Stimulated activated CD8-positive, alpha-beta memory T cell treated with anti-CD3 and anti-CD28 coated beads, Interleukin-7, amount 100 ng/mL, for 48 hours (primary cell): ENCODE data around the gene LHX4.

Experiments used
- DNase-seq, 2 donors: peaks; one replicate each; pipeline ENCODE4 v3.0.0-alpha.2; 2020; ENCODE audit warnings: low read depth in 1 of 2; ENCODE audit errors: extremely low read depth in 1 of 2

LHX4 gene

DNA sequence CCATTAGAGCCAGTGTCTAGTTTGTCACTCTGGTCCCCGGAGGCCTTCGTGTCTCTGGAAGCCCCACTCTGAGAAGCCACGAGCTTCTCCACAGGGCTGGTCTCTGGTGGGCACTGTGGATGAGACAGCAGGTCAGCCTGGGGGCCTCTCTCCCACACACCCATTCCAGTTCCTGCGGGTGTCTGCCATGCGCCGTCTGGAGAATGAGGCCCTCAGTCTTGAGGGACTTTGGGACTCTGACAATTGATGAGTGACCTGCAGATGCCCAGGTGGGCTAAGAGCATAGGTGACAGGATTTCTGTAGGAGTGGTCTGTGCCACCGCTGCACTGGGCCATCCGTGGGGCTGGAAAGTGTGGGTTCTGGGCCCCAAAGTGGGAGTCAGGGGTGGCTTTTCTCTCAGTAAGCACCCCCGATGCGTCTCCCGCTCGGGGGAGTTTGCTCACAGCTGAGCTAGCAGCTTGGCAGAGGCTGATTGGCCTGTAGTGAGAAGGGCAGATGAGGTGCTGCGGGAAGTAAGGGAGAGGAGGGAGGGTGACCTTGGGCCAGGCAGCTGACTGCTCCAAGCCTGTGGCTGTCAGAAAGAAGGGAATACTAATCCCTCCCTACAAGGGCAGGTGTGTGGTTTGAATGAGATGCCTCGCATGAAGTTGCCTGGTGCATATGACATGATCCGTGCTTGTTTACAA lies 26.4 kb downstream of the LHX4 start:
- no peak for DNase-seq

DNA sequence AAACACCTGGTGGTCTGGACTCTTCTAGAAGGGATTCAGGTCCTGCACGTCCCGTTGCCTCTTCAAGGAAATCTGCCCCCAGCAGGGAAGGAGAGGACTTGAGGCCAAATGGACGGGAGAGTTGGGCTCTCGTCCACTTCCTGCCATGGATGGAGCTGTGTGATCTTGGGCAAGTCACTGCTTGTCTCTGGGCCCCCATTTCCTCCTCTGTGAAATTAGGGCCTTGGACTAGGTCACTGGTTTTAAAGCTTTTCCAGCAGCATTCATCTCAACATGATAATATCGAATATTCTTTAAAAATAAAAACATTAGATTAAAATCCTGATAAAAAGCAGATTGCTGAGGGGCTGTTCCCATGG lies 26.9 kb downstream of the LHX4 start:
- no peak for DNase-seq

DNA sequence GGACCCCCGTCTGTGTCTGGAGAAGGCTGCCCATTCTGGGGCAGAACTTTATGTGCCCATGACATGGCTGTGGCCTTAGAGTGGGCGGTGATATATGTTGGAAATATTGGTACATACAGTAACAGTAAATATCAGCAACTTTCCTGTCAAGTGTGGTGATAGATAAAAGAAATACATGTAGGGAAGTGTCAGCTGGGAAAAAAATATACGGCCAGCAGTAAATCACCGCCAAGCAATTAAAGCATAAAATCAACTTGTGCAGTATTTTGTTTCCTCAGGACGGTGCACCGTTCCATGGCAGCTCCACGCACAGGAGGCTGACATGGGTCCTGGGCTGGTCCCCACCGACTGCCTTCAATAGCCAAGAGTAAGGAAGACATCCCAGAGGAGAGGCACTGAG lies 27.4 kb downstream of the LHX4 start:
- no peak for DNase-seq

DNA sequence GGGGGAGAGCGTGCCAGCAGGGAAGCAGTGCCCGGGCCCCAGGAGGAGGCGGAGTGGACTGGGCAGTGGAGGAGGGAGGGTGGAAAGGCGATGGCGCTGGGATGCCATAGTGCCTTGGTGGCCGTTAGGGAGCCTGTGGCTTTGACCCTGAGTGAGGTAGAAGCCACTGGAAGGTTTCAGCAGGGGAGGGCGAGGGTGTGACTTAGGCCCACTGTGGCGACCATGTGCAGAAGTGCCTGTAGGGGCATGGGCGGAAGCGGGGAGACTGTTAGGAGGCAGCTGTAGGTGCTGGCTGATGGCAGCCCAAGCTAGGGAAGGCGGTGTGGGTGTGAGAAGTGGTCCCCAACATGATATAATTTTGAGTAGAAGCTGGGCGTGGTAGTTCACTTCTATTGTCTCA lies 28.2 kb downstream of the LHX4 start:
- no peak for DNase-seq

DNA sequence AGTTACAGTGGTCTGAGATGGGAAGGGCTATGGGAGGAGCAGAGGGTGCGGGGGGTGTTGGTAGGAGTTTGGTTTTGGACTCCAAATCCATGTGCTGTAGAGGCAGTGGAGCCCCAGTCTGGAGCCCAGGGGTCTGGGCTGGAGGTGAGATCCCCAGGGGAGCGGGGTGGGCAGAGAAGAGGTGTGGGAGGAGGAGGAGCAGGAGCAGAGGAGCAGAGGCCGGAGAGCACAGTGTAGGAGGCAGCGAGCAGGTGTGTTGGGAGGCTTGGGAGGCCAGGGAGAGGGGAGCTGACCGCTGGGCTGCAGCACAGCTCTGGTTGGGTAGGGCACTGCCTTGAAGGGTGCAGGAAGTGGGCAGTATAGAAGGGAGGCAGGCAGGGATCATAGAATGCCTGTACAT lies 28.9 kb downstream of the LHX4 start:
- DNase-seq, result no peak

DNA sequence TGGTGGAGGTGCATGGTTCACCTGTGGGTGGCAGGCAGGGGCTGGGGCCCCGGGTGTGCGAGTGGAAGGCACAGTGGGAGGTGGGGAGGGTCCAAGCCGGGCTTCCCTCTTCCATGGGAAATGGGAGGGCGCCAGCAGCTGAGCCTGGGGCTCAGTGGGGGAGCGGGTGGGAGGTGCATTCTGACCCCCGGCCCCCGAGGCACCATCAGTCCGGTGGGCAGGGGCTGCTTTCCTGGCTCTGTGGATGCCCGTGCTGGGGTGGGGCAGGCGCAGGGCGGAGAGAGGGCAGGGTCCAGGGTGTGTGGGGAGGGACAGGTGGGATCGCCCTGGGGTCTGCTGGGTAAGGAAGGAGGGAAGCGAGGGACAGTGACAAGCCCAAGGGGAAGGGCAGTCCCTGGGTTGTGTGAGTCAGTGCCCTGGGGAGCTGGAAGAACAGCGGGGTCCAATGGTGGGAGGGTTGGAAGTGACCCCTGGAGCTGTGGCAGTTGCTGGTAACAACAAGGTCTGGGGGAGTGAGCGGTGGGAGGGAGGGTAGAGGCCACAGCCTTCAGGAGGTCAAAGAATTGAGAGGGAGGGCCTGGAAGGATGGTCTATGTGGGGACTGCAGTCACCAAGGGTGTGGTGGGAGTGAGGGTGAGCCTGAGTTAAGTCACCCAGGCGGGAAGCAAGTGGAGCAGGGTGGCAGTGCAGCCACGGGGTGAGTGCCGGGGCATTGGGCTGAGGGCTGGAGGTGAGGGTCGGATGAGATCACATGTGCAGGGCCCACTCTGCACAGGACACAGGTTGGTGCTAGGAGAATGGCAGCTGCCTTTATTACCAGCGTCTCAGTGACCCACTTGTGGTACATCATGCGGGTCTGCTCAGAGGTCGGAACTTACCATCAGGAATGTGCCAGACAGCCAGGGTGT lies 29.6 kb downstream of the LHX4 start:
- no peak for DNase-seq

DNA sequence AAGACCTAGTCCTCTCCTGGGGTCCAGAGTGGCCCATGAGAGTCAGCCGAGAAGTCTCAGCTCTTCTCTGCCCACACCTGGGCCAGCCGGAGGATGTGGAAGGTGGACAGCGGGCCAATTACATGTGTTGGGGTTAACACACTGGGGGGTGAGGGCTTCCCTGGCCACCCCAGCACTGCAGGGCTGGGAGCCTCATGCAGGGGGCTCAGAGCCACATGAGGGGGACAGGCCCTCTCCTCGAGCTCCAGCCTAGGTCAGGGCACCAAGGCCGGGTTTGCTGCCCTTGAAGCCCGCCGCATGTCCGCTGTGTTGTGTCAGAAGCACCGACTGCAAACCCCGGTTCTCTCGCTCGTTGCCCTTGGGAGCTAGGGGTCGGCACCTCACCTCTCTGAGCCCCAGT lies 30.5 kb downstream of the LHX4 start:
- DNase-seq, result no peak

DNA sequence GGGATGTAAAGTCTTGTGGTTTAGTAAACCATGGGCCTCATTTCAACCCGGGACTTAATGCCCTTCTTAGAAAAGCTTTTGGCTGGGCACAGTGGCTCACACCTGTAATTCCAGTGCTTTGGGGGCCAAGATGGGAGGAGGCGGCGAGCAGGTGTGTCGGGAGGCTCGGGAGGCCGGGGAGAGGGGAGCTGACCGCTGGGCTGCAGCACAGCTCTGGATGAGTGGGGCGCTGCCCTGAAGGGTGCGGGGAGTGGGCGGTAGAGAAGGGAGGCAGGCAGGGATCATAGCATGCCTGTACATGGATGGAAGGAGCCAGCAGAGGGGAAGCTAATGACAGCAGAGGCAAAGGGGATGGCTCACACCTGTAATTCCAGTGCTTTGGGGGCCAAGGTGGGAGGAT lies 31.0 kb downstream of the LHX4 start:
- no peak for DNase-seq

DNA sequence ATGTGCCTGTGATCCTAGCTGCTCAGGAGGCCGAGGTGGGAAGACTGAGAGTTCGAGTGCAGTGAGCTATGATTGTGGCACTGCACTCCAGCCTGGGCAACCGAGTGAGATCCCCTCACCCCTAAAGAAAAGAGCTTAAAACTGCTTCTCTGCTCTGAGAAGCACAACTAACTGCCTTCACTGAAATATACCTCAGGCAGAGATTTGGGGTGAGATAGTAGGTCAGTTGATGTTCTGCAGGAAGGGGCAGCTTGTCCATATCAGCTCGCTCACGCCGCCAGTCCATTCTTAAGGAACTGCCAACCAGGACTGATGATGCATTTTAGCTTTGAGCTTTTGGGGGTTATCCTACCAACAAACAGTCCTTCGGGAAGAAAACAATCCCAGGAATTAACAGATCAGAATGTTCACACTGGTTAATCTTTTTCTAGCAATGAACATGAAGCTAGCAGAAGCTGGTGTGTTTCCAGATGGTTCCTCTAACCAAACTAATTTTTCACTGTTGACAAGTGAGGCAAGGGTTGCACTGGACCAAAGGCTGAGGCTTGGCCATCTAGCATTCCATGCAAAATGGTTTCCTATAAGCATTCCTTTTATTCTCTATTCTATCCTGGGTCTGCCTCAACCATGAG lies 31.6 kb downstream of the LHX4 start:
- DNase-seq, result no peak

DNA sequence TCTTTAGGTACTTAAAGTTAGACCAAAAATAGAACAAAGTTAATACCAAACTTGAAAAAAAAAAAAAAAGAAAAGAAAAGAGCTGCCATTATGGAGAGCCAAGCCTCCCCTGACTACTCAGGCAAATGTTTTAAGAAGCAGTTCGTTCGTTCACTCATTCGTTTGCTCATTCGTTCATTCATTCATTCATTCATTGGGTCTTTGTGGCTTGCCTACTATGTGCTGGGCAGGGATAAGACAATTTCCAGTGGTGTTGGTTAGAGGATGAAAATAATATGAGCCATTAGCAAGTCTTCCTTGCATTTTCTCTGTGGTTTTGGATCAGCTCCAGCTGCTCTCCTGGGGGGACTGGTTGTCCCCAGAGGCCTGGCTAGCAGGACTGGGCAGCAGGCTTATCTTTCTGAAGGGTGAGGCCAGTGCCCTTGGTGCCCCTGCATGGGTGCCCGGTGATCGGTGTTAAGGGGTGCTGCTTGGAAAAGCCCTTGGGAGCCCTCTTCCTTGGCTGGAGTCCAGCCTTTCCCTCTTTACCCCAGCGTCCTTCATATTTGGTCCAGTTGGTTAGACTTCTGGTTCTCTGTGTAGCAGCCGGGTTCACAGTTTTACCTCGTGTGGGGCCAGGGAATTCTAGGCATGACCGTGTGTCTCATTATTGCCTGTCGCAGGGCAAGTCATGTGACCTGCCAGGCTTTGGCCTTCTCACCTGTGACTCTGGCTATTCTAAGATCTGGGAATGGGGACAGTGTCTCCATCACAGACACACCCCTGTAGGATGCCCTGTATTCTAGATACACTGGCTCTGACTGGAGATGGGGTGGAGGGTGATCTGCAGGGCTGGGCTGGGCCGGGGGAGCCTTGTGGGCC lies 32.8 kb downstream of the LHX4 start:
- DNase-seq, result no peak

DNA sequence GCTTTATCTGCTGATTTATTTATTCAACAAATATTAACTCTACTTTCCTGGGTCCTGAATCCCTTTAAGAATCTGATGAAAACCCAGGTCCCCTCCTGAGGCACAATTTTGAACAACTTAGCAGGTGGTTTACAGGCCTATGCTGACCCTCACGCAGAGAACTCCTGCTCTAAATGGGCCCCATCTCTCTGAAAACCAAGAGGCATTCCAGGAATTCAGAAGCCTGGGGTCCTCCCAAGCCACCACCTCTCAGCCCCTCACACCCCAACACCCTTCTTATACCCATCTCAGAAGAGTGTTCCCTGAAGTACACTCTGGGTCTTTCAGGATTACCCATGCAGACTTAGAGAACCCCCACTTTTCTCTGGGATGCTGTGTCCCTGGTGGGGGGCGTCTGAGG lies 34.5 kb downstream of the LHX4 start:
- DNase-seq, result no peak

DNA sequence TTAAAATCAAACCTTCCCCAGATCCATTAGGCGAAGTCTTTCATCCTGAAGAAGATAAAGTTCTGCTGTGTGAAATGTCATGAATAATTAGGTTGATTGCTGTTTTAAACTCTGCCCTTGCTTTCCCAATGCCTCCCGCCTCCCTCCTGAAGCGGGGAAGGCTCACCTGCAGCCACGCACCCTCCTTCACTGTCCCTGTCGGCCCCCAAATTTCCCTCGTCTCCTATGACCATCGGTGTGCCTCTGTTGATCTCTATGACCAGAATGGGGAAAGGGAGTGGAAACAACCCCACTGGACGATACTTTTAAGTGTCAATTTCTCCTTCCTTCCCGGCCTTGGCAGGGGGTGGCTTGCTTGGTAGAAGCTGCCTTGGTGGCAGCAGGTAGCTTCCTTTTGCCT lies 35.1 kb downstream of the LHX4 start:
- DNase-seq, result no peak

DNA sequence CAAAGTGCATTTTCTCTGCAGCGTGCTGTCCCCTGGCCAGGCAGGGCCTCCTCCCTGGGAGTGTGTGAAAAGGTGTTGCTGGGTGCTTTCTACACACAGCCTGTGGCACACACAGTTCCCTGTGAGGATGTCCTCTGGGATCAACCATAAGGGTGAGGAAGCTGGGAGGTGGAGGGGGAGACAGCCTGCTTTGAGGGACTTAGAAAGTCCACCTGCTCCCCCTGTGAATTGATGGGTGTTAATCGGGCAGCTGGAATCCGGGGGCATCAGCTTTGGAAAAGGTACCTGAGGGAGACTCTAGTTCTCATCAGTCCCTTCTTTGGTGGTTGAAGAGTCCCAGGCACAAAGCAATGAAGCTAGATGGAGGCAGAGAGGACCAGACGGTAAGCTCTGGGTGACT lies 35.8 kb downstream of the LHX4 start:
- no peak for DNase-seq

DNA sequence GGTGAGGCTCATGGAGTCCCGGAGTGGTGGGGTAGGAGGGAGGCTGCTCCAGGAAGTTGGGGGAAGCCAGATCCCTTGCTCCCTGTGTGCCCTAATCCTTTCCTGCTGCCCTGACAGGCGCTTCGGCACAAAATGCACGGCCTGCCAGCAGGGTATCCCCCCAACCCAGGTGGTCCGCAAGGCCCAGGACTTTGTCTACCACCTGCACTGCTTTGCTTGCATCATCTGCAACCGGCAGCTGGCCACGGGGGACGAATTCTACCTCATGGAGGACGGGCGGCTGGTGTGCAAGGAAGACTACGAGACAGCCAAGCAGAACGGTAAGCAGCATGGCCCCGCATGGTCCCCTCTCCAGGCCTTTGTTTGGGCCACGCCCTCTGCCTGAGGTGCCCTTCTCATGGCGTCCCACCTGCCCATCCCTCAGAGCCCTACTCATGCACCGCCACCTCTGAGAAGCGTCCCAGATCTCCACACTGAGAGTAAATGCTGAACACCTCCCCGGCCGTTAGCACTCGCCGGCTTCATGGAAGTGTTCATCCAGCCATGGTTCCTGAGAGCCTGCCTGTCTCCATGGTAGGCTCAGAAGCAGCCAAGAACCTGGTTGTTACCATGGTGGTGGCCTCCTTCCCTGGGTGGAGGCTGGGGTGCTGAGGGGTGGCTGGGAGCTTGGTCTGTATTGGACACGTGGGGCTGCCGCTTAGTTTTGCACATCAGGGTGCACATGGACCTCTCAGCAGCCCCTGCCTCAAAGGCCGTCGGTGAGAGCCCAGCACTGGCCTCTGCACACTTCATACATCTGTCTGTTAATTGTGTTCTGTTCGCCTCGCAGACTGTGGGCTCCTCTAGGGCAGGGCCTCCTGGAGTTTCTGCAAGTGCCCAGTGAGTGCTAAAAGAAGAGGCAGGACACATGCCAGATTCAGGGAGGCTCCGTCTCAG lies 36.5 kb downstream of the LHX4 start:
- DNase-seq, result no peak

DNA sequence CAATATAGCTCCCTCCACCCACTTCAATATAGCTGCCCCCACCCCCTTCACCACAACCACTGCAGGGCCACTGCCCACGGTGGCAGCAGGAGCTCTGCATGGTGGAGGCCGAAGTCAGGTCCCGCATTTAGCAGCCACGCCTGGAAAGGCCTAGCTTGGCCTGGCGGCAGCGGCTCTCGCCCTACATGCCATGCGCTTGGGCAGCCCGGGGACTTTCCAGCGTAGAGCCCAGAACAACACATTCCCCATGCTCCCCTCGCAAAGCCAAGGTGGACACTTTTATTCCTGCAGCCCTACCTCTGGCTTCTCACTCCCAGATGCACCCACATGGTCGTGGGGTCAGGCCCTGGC lies 37.1 kb downstream of the LHX4 start:
- no peak for DNase-seq

DNA sequence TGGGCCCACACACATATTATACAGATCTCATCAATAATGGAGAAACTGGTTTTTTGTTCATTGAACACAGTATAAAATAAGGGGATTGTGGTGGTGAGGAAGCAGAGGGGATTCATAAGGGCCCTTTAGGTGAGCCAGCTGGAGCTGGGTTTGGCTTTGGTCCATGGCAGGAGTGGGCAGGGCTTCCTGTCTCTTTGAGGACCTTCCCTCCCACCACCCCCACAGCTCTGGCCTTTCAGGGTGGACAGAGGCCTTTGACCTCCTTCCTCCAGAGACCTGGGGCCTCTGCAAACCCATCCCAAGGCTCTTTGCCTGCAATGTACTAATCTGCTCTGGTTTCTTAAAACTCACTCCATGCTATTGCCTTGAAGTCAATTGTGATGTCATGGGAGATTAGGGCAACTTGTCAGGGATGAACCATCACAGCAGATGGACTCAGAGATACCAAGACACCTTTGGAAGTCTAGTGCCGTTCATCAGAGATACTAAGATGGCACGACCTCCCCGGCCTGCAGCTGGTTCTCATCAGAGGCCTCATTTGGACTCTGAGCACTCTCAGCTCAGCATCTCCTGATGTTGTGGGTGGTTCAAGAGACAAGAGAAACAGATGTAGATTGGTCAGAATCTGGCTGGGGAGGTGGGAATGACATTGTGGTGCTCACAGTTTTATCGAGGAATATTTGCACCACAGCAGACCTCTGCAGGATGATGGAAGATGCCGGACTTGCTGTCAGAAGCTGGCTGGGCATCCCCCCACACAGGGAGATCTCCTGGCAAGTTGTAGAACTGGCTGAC lies 37.9 kb downstream of the LHX4 start:
- no peak for DNase-seq

DNA sequence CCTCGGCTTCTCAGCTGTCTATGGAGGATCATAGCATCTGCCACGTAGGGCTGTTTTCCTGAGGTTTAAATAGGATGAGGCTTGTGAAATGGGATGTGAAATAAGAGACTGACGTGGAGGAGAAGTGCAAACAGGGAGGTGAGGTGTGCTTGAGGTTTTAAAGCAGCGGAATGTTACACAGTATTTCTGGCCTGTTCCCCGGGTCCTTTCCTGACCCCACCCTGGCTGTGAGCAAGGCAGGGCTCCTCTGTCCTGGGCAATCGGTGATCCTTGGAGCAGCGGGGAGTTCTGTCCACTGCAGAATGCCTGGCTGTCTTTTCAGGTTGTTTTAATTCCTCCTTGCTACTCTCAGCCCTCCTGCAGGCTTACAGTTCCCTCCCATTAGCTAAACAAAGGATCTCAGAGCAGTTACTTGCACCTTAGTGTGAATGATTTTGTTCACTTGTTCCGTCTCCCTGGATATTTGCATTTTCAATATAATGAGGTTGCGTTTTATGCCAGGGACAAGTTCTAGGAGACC lies 38.6 kb downstream of the LHX4 start:
- DNase-seq, result no peak

DNA sequence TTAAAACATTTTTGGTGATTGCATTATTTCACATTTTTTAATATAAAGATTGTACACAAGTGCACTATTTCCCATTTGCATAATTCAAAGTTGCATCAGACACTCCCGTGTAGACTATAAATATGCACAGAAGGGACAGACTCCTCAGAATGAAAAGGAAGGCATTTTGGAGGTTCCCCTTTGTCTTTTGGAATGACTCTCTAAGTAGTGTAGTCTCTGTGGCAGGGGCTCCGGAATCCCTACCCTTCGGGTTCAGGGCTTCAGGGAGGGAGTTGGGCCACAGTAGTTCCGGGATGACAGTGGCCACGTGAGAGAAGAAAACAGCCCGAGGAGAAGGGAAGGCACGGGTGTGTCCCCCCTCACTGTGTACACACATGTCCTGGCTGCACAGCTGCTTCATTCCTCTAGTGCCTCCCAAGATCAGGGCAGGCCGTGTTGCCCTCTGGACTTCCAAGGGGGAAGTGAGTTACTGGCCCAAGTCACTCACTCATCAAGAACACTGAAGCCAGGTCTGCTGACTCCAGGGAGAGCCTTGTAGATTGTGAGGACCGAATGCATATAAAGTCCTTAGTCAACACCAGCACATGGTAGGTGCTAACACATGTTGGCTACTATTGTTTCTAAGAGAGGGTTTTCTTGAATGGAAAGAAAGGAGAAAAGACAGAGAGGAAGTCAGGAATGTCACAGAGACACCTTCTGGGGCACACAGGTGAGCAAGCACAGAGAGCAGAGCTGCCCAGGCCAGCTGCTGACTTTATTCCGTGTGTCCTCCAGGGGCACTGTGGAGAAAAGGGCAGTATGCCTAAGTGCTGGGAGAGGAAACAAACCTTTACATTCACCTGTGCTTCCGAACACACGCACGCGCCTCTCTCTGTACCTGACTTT lies 39.8 kb downstream of the LHX4 start:
- no peak for DNase-seq
